ENCODE measurements around the gene KRT80. TPM values are rescaled to one million over a fixed set of nuclear protein-coding genes. Genes with fewer than 3 reads are reported as not detected.

KRT80 gene
- total and polyA plus RNA-seq, 2 donors from 2014 or later, result 1.0 to 12.3 TPM

GRCh38 chr12:52232203-52232673, 40.4 kb upstream of the KRT80 start:
- no peaks in the 10 kb centered on the region for H3K36me3 ChIP-seq (ENCODE audit: control insufficient read depth in 2 of 3, insufficient read depth in 3 of 3, low read length in 3 of 3)
- TF ChIP-seq CTCF (IDR thresholded peaks at IDR 0.05; ENCODE audit: borderline replicate concordance, extremely low read depth, insufficient read depth), result no peak
- H3K27me3 ChIP-seq (ENCODE audit: control insufficient read depth, insufficient read depth, low read length), result peaks cover 12% of the 10 kb centered on the region
- H3K9ac ChIP-seq (ENCODE audit: low read length in 3 of 3), result peak overlapping the region in 1 of 3 donors; percentile 22
- DNase-seq (peak in 4 of 5 donors; percentile 44 to 72 (median 49)), FAIRE-seq (no peak)
- no peaks in the 10 kb centered on the region for H3K9me3 ChIP-seq (ENCODE audit: control insufficient read depth in 2 of 3, insufficient read depth in 1 of 3, low read length in 3 of 3)
- peak overlapping the region; percentile 63 to 75 for H3K27ac ChIP-seq (ENCODE audit: low read depth in 2 of 2, low read length in 2 of 2)
- peaks cover 0 to 19% (median 5%) of the 10 kb centered on the region in 3 donors for H3K4me1 ChIP-seq (ENCODE audit: control insufficient read depth in 2 of 3, insufficient read depth in 2 of 3, low read depth in 1 of 3, low read length in 3 of 3)
- intact Hi-C loops (cut with DNase I), result no loop called here
- peak overlapping the region in 2 of 3 donors; percentile 14 to 34 for H3K4me3 ChIP-seq (ENCODE audit: low read length in 3 of 3)

GRCh38 chr12:52231305-52232202, 39.7 kb upstream of the KRT80 start:
- H3K4me1 ChIP-seq (ENCODE audit: control insufficient read depth in 2 of 3, insufficient read depth in 2 of 3, low read depth in 1 of 3, low read length in 3 of 3), result peaks cover 0 to 19% (median 5%) of the 10 kb centered on the region in 3 donors
- no peak for TF ChIP-seq CTCF (IDR thresholded peaks at IDR 0.05; ENCODE audit: borderline replicate concordance, extremely low read depth, insufficient read depth)
- intact Hi-C loops (cut with DNase I), result no loop called here
- peaks cover 12% of the 10 kb centered on the region for H3K27me3 ChIP-seq (ENCODE audit: control insufficient read depth, insufficient read depth, low read length)
- DNase-seq (peak in 2 of 5 donors; percentile 31 to 89), FAIRE-seq (no peak)
- no peak overlapping the region for H3K9ac ChIP-seq (ENCODE audit: low read length in 3 of 3)
- H3K36me3 ChIP-seq (ENCODE audit: control insufficient read depth in 2 of 3, insufficient read depth in 3 of 3, low read length in 3 of 3), result no peaks in the 10 kb centered on the region
- peak overlapping the region; percentile 63 to 75 for H3K27ac ChIP-seq (ENCODE audit: low read depth in 2 of 2, low read length in 2 of 2)
- H3K4me3 ChIP-seq (ENCODE audit: low read length in 3 of 3), result no peak overlapping the region
- no peaks in the 10 kb centered on the region for H3K9me3 ChIP-seq (ENCODE audit: control insufficient read depth in 2 of 3, insufficient read depth in 1 of 3, low read length in 3 of 3)

- Histone ChIP-seq H3K36me3 (ENCODE audit: control insufficient read depth in 2 of 3, insufficient read depth in 3 of 3, low read length in 3 of 3) (no peaks in the 10 kb centered on the region), H3K27ac (ENCODE audit: low read depth in 2 of 2, low read length in 2 of 2) (peak overlapping the region; percentile 53 to 72), H3K27me3 (ENCODE audit: control insufficient read depth, insufficient read depth, low read length) (peaks cover 12% of the 10 kb centered on the region), H3K9me3 (ENCODE audit: control insufficient read depth in 2 of 3, insufficient read depth in 1 of 3, low read length in 3 of 3) (no peaks in the 10 kb centered on the region), H3K4me3 (ENCODE audit: low read length in 3 of 3) (no peak overlapping the region), H3K4me1 (ENCODE audit: control insufficient read depth in 2 of 3, insufficient read depth in 2 of 3, low read depth in 1 of 3, low read length in 3 of 3) (peaks cover 0 to 17% (median 5%) of the 10 kb centered on the region in 3 donors), H3K9ac (ENCODE audit: low read length in 3 of 3) (peak overlapping the region in 1 of 3 donors; percentile 56)
- TF ChIP-seq CTCF (IDR thresholded peaks at IDR 0.05; ENCODE audit: borderline replicate concordance, extremely low read depth, insufficient read depth), result no peak
- FAIRE-seq (no peak), DNase-seq (peak in 2 of 5 donors; percentile 26 to 85)
- intact Hi-C loops (cut with DNase I), result no loop called here
These were observed 38.8 kb upstream of the KRT80 start for GRCh38 chr12:52230364-52231281.
